ENCODE data around the gene HECW1. TPM values are rescaled to one million over a fixed set of nuclear protein-coding genes. Genes with fewer than 3 reads are reported as not detected.

HECW1 gene
- total and polyA plus RNA-seq, 2 donors (not counting 1 experiment from before 2014, with no cell fraction given) = not detected

- no peak overlapping the region for H3K27ac Mint-ChIP-seq
- Histone ChIP-seq H3K79me2 (ENCODE audit: control insufficient read depth, insufficient read depth, low read length) (no peaks in the 10 kb centered on the region), H3K4me2 (replicated peaks; ENCODE audit: low read depth, low read length, poor library complexity, severe bottlenecking) (no peak overlapping the region), H3K36me3 (replicated peaks in 1 of 2; ENCODE audit: control extremely low read depth in 1 of 2, control insufficient read depth in 1 of 2, extremely low read depth in 1 of 2, insufficient read depth in 2 of 2, low read length in 1 of 2) (no peaks in the 10 kb centered on the region), H3K27ac (ENCODE audit: low read length in 2 of 2) (no peak overlapping the region), H3K9ac (ENCODE audit: low read length) (no peak overlapping the region), H3K27me3 (replicated peaks in 1 of 4; ENCODE audit: control extremely low read depth in 1 of 4, control insufficient read depth in 3 of 4, insufficient read depth in 4 of 4, low read length in 3 of 4) (peaks cover 0 to 2% (median 0%) of the 10 kb centered on the region in 4 experiments), H3K9me3 (ENCODE audit: control extremely low read depth in 1 of 3, control insufficient read depth in 2 of 3, insufficient read depth in 1 of 3, low read length in 2 of 3) (no peaks in the 10 kb centered on the region), H3K4me3 (ENCODE audit: control extremely low read depth in 1 of 5, extremely low read depth in 1 of 5, insufficient read depth in 1 of 5, low read depth in 2 of 5, low read length in 4 of 5) (no peak overlapping the region), H3K4me1 (ENCODE audit: control insufficient read depth in 2 of 2, insufficient read depth in 2 of 2, low read length in 2 of 2) (no peaks in the 10 kb centered on the region), H2AFZ (ENCODE audit: insufficient read depth, low read depth, low read length, poor library complexity, severe bottlenecking) (no peak overlapping the region), H4K20me1 (ENCODE audit: control insufficient read depth, insufficient read depth, low read length, poor library complexity, severe bottlenecking) (no peaks in the 10 kb centered on the region)
- ChIA-PET CTCF (no interaction called here), POLR2A (no interaction called here)
- H3K4me3 Mint-ChIP-seq = no peak overlapping the region
- H3K4me1 Mint-ChIP-seq = no peaks in the 10 kb centered on the region
- WGBS (ENCODE audit: insufficient coverage) = no CpG with 5 or more reads among the region's 4 CpGs
- no peak for TF ChIP-seq EZH2 (IDR thresholded peaks at IDR 0.05; ENCODE audit: borderline replicate concordance, insufficient read depth, low read depth, low read length, poor library complexity, severe bottlenecking)
- TF ChIP-seq, protein P1, sequence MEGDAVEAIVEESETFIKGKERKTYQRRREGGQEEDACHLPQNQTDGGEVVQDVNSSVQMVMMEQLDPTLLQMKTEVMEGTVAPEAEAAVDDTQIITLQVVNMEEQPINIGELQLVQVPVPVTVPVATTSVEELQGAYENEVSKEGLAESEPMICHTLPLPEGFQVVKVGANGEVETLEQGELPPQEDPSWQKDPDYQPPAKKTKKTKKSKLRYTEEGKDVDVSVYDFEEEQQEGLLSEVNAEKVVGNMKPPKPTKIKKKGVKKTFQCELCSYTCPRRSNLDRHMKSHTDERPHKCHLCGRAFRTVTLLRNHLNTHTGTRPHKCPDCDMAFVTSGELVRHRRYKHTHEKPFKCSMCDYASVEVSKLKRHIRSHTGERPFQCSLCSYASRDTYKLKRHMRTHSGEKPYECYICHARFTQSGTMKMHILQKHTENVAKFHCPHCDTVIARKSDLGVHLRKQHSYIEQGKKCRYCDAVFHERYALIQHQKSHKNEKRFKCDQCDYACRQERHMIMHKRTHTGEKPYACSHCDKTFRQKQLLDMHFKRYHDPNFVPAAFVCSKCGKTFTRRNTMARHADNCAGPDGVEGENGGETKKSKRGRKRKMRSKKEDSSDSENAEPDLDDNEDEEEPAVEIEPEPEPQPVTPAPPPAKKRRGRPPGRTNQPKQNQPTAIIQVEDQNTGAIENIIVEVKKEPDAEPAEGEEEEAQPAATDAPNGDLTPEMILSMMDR (IDR thresholded peaks at IDR 0.05) = no peak
- ATAC-seq (ENCODE audit: low read depth) (no peak), DNase-seq (no peak)
- intact Hi-C loops (cut with micrococcal nuclease) = no loop called here
- peaks cover 27% of the 10 kb centered on the region for H3K27me3 Mint-ChIP-seq
- no peaks in the 10 kb centered on the region for H3K9me3 Mint-ChIP-seq (ENCODE audit: insufficient read depth)
Measured at GRCh38 chr7:43509906-43510305, 397.5 kb downstream of the HECW1 start.

GRCh38 chr7:43511029-43511428 lies 398.6 kb downstream of the HECW1 start:
- CTCF ChIA-PET = no interaction called here
- Mint-ChIP-seq H3K27me3 (peaks cover 32% of the 10 kb centered on the region), H3K4me3 (no peak overlapping the region), H3K27ac (no peak overlapping the region), H3K9me3 (ENCODE audit: insufficient read depth) (no peaks in the 10 kb centered on the region), H3K4me1 (no peaks in the 10 kb centered on the region)
- Histone ChIP-seq H3K4me3 (ENCODE audit: control extremely low read depth in 1 of 5, extremely low read depth in 1 of 5, insufficient read depth in 1 of 5, low read depth in 2 of 5, low read length in 4 of 5) (no peak overlapping the region), H3K36me3 (replicated peaks in 1 of 2; ENCODE audit: control extremely low read depth in 1 of 2, control insufficient read depth in 1 of 2, extremely low read depth in 1 of 2, insufficient read depth in 2 of 2, low read length in 1 of 2) (no peaks in the 10 kb centered on the region), H3K4me1 (ENCODE audit: control insufficient read depth in 2 of 2, insufficient read depth in 2 of 2, low read length in 2 of 2) (no peaks in the 10 kb centered on the region), H3K27me3 (replicated peaks in 1 of 4; ENCODE audit: control extremely low read depth in 1 of 4, control insufficient read depth in 3 of 4, insufficient read depth in 4 of 4, low read length in 3 of 4) (peaks cover 0 to 4% (median 0%) of the 10 kb centered on the region in 4 experiments), H3K9ac (ENCODE audit: low read length) (no peak overlapping the region), H4K20me1 (ENCODE audit: control insufficient read depth, insufficient read depth, low read length, poor library complexity, severe bottlenecking) (no peaks in the 10 kb centered on the region), H2AFZ (ENCODE audit: insufficient read depth, low read depth, low read length, poor library complexity, severe bottlenecking) (no peak overlapping the region), H3K9me3 (ENCODE audit: control extremely low read depth in 1 of 3, control insufficient read depth in 2 of 3, insufficient read depth in 1 of 3, low read length in 2 of 3) (no peaks in the 10 kb centered on the region), H3K79me2 (ENCODE audit: control insufficient read depth, insufficient read depth, low read length) (no peaks in the 10 kb centered on the region), H3K27ac (ENCODE audit: low read length in 2 of 2) (no peak overlapping the region), H3K4me2 (replicated peaks; ENCODE audit: low read depth, low read length, poor library complexity, severe bottlenecking) (no peak overlapping the region)
- intact Hi-C loops (cut with micrococcal nuclease) = no loop called here
- no peak for DNase-seq
- POLR2A ChIA-PET = no interaction called here
- 87% methylated on average over 9 of the region's 9 CpGs for WGBS (ENCODE audit: insufficient coverage)
- no peak for ATAC-seq (ENCODE audit: low read depth)
- no peak for TF ChIP-seq EZH2 (IDR thresholded peaks at IDR 0.05; ENCODE audit: borderline replicate concordance, insufficient read depth, low read depth, low read length, poor library complexity, severe bottlenecking)
- TF ChIP-seq, protein P1 (IDR thresholded peaks at IDR 0.05) = no peak

Data from B cell (primary cell).